Activated gamma-delta T cell treated with Interleukin-2 at 50 U/mL for 16 hours (primary cell): ENCODE measurements around the gene SLC17A8.
"Not testable (repeated sequence)": the region's sequence is repeated elsewhere in the genome, so short reads cannot be mapped to it uniquely, and the experiment has no call there.

Experiments
- DNase-seq: peaks from one replicate; pipeline ENCODE4 v3.0.0-alpha.2; 2020

The SLC17A8 gene

DNA sequence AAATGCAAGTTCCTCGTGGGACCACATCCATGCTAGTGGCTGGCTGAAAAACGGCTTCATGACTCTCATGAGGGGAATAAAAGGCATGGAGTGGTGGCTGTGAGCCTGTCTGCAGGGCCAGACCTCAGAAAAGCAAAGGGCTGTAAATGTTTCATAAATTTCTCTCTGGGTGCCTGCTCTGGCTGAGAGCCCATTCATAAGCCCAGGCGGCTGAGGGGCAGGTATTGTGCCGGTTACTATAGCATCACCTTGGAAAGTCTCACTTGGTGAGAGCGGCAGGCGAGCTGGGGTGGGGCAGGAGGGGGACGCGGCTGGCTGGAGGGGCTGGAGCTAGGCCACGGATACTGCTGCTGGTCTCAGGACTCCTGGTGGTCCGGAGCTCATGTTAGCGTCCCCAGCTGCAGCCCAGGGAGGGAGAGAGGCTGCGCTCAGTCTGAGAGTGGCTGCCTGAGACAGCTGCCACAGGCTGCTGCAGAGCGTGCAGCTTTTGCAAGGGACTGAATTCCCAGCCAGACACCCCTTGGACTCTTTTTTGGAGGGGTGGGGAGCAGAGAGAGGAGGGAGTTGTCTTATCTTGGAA lies at the start of gene SLC17A8:
Gene SLC17A8 (plus strand): TSS at position 431 of the 580 bp plus-strand sequence. CDS start 318 bp downstream, outside the sequence.
- no peak for DNase-seq

DNA sequence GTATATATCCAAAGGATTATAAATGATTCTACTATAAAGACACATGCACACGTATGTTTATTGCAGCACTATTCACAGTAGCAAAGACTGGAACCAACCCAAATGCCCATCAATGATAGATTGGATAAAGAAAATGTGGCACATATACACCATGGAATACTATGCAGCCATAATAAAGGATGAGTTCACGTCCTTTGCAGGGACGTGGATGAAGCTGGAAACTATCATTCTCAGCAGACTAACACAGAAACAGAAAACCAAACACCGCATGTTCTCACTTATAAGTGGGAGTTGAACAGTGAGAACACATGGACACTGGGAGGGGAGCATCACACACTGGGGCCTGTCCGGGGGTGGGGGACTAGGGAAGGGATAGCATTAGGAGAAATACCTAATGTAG lies 48.7 kb upstream of the SLC17A8 start:
- not testable (repeated sequence) for DNase-seq

DNA sequence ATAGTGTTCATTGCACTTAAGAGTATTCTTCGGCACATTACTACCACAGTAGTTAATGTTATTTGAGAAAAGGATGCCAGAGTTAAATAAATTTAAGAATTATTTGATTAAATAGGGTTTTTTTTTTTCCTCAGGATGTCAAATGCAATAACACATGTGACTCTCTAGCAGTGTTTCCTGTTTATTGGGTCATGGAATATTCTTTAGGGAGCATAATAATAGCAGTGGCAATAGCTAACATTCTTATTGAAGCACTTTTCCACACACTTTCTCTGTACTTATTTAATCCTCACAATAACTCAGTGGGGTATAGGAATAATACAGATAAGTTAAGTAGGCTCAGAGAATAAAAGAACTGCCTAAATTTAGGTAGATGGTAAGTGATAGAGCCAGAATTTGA lies 45.6 kb upstream of the SLC17A8 start:
- DNase-seq: no peak

DNA sequence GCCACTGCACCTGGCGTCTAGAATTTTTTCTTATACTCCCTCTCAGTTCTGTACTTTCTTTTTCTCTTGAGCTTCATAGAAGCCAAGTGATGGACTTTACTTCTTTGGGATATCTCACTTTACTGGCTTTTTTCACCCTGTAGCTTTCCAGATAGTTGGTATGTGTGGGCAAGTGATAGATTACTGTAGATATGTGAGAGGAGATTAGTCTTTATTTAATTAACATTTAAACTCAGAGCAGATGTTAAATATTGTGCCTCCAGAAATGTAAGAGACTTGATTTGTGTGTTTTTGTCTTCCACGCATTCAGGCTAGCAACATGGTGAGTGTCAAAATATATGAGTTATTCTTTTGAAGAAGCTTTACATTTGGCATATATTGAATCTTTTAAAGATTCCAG lies 39.5 kb upstream of the SLC17A8 start:
- DNase-seq: no peak

DNA sequence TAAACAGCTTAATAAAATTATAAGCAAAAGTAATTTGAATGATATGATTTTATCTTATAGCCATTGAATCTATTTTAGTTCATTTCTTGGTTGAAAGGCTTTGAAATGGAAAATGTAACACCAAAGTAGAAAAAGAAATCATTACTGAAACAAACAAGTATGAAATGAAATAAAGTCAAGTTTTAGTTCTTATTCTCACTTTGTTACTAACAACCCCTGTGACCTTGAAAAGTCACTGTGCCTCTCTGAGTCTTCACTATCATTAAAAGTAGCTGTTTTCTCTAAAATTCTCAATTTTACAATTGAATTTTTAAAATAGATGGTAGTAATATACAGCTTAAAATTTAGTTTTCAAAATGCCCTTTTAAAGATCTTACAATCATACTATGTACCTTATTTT lies 32.4 kb upstream of the SLC17A8 start:
- no peak for DNase-seq

DNA sequence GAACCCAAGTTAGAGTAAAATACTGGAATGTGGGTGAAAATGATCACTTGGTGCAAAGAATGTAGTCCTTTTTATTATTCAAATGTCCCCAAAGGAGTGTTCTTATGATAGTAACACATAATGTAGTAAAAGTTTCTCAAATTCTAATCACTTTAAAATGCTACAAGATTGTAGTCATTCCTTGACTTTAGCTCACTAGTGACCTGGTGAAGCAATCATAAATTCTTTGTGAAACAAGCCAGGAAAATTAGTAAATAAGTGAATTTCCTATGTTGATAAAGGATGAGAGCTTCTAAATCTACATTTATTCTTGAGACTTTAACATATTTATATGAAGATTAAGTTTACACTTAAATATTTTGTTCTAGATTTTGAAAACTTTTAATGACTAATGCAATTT lies 30.7 kb upstream of the SLC17A8 start:
- DNase-seq: no peak

DNA sequence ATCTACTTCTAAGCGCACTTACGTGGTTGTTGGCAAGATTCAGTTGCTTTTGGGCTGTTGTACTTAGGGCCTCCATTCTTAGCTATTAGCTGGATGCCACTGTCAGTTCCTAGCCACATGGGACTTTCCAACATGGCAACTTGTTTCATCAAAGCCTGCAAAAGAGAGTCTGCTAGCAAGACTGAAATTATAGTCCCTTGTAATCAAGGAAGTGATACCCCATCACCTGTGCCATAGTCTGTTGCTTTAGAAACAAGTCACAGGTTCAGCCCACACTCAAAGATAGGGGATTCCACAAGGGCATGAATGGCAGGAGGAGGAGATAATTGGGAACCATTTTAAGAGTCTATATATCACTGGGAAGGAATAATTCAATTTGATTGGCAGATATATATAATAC lies 27.1 kb upstream of the SLC17A8 start:
- DNase-seq: no peak

DNA sequence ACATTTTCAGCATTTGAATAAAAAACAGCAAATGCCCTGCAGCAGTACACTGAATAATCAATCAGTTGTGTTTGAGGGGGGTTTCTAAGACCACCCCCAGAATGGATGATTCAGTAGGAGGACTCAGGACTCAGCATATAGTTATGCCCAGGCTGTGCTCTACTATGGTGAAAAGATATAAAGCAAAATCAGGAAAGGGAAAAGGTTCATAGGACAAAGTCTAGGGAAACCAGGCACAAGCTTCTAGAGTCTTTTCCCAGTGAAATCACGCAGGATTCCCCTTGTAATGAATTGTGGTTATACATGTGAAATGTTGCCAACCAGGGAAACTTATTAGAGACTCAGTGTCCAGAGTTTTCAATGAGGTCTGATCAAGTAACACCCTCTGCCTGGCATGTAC lies 25.0 kb upstream of the SLC17A8 start:
- no peak for DNase-seq

DNA sequence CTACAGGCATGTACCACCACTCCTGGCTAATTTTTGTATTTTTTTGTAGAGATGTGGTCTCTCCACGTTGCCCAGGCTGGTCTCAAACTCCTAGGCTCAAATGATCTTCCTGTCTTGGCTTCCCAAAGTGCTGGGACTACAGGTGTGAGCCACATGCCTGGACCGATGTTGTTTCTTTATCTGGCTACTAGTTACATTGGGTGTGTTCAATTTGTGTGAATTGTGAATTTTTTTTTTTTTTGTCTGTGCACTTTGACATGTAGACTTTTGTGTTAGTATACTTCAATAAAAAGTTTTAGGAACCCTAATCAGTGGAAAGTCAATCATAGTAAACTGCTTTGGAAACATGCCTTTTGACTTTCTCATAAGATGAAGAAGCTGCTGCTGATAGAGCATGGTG lies 24.0 kb upstream of the SLC17A8 start:
- no peak for DNase-seq

DNA sequence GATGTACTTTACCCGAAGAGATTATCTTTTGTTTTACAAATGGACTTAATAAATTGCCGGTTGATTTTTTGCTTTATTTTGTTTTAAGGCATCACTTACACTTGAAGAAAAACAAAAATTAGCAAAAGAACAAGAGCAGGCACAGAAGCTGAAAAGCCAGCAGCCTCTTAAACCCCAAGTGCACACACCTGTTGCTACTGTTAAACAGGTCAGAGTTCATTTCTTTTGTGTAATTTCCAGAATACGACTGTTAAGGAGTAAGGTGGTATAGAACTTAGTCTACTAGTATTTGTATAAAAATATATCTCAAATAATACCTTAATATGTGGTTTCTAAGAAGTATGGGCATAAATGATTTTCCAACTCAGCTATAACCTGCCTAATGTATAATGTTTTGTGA lies 19.6 kb upstream of the SLC17A8 start:
- DNase-seq: no peak

DNA sequence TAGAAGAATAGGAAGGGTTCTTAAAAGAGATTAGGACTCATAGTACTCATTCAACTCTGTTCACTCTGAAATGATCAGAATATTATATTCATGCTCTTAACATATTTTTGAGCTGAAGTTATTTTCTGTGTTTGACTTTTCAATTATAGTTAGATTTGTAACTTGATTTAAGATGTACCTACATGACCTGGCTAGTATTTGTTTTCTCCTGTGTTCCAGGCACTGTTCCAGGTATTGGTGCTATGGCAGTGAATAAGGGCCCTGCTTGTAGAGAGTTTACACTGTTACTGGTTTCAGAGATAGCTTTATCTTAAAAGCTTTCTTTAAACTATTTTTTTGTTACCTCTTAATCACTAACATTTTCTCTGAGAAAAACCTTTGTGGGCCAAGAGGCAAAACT lies 19.1 kb upstream of the SLC17A8 start:
- no peak for DNase-seq

DNA sequence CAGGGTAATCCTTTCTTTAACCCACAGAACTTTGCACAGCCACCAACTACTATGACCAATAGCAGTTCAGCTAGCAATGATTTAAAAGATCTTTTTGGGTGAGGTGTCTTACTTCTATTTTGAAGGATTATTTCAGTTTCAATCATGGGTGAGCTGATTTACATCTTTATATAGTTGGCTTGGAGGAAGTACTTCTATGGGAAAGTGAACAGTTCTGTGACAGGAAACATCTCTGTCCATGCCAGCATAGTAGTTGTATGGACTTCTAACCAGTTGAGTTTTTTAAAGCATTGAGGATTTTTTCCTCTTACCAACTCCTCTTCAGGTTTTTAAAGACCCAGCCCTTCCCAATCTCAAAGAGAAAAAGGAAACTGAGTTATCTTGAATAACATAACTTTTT lies 17.8 kb upstream of the SLC17A8 start:
- DNase-seq: no peak

DNA sequence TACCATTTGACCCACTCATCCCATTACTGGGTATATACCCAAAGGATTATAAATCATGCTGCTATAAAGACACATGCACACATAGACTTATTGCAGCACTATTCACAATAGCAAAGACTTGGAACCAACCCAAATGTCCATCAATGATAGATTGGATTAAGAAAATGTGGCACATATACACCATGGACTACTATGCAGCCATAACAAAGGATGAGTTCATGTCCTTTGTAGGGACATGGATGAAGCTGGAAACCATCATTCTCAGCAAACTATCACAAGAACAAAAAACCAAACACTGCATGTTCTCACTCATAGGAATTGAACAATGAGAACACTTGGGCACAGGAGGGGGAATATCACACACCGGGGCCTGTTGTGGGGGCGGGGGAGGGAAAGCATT lies 14.0 kb upstream of the SLC17A8 start:
- not testable (repeated sequence) for DNase-seq

DNA sequence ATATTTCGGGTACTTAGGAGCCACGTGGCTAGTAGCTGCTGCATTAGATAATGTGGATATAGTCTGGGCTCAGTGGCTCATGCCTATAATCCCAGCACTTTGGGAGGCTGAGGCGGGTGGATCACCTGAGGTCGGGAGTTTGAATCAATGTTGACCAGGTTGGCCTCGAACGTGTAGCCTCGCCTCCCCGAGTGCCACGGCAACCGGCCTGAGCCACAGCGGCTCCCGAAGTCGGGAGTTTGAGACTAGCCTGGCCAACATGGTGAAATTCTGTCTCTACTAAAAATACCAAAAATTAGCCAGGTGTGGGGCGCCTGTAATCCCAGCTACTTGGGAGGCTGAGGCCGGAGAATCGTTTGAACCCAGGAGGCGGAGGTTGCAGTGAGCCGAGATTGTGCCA lies 12.5 kb upstream of the SLC17A8 start:
- not testable (repeated sequence) for DNase-seq

DNA sequence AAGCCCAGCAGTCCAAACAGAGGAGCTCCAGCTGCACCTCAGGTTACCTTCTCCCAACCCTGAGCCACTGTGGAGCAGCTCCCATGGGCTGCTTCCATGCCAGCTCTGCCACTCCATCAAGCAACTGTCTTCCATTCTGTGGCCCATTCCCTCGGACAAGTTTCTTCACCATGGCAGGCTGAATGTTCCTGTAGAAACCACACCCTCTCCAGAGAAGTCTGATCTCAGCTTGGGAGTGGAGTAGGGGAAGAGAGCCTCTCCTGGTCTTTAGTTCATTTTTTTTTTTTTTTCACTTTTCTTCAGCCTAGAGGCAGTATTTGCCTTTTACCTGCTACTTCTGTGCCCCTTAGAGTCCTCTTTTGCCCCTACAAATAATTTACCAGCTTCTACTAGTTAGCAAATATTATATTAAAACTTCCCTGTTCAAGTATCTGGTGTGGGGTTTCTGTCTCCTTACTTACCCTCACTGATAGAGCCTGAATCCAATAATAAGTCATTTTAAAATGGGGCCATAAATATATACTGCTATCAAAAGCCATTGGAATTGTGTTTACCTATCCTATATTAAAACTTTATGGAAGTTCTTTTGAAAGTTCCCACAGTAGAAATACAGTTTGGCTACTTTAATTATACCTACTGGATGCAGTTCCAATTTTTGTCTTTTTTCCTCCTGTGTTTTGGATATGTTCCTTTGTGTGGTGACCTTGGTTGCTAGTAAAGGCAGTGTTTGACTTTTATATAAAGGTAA lies 11.7 kb upstream of the SLC17A8 start:
- no peak for DNase-seq

DNA sequence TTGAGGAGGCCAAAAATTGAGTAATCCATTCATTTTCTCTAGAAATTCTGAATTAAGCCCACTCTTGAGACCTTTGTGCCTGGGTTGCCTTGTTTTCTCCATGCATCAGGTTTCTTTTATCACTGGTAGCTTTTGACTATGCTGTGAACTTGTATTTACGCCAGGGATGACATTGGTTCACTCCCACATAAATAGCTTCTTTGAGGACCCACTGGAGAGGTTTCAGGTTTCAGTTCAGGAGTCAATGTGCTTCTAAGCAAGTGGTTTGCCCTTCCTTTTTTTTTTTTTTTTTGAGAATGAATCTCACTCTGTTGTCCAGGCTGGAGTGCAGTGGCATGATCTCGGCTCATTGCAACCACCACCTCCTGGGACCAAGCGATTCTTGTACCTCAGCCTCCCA lies 10.2 kb upstream of the SLC17A8 start:
- DNase-seq: no peak

DNA sequence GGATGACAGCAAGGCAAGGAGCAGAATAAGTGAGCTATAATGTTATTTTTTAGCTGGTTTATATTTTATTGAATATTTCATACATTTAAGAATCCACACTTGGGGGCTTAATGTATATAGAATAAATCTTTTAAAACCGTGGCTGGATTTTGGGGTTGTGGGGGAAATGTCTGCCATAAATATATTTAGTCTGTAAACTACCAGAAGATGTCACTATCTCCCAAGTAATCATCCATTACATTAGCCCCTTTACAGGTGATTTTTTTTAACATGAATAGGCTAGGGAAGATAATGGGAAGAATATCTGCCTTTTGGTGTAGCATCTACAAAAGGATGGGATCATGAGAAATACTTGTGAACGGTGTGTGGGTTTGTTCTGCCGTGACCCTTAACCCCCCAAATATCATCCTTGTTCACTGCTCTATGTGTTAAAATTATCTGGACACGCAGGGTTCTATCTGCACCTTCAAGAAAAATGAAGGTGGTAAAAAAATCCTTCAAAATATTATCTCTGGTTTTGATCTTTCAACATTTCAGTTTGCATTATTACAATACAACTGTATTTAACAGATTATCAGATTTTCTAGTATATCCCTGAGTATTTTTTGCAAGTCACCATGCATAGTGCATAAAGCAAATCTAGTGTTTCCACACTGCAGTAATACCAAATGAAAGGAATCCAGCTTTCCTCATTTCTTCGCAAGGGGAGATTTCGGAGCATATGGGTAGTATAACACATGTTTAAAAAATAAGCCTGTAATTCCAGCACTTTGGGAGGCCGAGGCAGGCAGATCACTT lies 8.0 kb upstream of the SLC17A8 start:
- DNase-seq: no peak

DNA sequence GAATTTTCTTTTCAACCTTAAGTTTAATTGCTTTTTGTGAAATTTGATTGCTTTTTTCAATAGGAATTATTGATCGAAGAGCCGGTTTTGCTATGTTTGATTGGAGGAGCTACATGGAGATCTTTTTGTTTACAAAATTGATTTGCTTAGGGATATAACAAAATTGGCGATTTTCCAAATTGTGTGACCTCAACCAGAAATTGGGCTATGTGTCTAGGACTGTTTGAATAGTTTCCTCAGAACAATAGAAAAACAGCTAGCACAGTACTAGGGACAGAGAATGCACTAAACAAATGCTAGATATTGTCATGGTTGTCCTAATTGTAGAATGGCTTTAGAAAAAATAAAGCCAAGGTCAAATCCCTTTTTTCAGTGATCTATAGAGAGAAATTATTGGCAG lies 2.4 kb downstream of the SLC17A8 start:
- DNase-seq: no peak

DNA sequence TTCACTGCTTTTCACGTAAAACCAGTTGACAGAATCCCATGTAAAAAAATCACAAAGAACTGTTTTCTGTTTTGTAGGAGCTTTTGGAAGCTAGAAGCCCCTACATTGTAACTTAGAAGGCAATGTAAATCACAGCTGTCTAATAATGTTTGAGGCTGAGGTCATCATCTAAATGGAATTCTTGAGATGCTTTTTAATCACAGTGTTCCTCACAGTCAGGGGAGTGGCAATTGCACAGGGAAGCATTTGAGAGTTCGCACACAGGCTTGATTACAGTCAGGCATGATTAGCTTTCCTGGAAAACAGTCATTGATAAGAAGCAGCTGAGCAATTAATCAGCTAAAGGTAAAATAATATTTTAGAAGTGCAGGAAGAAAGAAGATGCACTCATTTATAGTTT lies 2.9 kb downstream of the SLC17A8 start:
- no peak for DNase-seq

DNA sequence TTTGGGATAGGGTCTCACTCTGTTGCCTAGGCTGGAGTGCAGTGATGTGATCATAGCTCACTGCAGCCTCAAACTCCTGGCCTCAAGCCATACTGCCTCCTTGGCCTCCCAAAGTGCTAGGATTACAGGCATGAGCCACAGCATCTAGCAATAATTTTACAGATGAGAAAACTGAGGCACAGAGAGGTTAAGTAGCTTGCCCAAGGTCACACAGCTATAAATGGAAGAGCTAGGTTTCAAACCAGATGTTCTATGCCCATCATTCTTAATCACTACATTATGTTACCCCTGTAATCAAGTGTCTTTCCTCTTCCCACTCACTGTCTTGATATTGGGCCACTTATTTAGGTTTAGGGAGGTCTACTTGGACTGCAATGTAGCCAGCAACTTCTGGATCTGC lies 3.6 kb downstream of the SLC17A8 start:
- no peak for DNase-seq

DNA sequence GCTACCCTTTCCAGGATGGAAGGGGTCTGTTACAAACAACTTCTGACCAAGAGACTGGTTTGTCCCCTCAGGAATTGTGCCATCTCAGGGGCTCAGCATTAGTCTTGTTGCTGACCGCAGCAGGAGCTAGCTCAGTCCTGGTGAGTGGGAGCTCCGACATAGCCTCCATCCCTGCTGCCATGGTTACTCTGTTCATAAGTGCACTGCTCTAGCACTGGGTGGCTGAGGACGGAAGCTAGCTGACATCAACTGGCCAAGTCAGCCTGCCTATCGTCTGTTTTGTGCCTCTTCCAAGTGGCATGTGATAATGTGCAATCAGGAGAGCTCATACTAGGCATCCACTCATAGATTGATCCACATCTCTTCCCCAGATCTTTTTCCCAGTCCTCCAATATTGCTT lies 7.5 kb downstream of the SLC17A8 start:
- DNase-seq: no peak

DNA sequence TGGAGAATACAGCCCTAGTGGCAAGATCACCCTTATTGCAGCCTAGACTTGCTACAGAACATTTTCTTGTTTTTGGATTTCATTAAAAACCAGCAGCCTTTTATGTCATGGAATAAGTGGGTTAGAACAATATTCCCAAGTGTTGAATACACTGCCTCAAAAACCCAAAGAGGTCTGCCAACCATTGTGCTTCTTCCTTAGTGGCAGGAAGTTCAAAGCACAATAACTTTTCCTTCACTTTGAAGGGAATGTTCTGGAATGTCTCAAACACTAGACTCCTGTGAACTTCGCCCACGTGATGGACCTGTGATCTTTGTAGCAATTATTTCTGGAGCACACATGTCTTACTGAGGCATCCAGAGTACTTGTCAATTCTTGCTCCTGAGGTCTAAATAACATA lies 8.5 kb downstream of the SLC17A8 start:
- DNase-seq: no peak

DNA sequence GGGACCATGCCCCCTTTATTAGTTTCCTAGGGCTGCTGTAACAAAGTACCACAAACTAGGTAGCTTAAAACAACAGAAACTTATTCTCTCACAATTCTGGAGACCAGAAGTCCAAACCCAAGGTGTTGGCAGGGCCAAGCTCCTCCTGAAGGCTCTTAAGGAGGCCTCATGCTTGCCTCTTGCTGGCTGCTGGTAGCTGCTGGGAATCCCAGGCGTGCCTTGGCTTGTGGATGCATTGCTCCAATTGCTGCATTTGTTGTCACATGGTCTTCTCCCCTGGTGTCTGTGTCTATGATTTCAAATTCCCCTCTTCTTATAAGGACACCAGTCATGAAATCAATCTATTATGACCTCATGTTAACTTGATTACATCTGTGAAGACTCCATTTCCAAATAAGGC lies 11.2 kb downstream of the SLC17A8 start:
- DNase-seq: no peak

DNA sequence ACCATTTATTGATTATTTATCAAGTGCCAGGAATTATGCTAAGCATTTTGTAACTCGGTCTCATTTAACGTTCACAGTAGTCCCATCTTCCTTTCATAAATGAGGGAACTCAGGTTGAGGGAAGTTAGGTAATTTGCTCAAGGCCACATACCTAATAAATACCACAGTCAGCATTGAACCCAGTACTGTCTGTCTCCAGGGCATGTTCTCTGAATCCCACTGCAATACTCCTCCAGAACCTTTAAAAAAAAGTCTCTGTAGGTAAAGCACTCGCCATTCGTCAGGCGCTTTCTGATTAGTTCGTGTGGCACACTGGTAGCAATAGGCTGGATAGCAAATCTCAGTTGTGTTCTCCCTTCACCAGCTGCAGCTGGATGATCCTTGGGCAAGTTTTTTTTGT lies 14.3 kb downstream of the SLC17A8 start:
- no peak for DNase-seq
